GM18526 (cell line): Measurements from ENCODE around the gene HK1.

Experiments
- POLR2A ChIP-seq: IDR thresholded peaks from 3 replicates; pipeline ENCODE4 v1.6.1; 2011; ENCODE audit not compliant: insufficient read length; ENCODE audit errors: extremely low read depth

HK1 gene

GRCh38 chr10:69246581-69247312, 31.5 kb upstream of the HK1 start:
- no peak for TF ChIP-seq POLR2A

GRCh38 chr10:69247313-69247710, 31.0 kb upstream of the HK1 start:
- TF ChIP-seq POLR2A = no peak

- TF ChIP-seq POLR2A = no peak
Measured at GRCh38 chr10:69248117-69248730, 30.1 kb upstream of the HK1 start.

- no peak for TF ChIP-seq POLR2A
Measured at GRCh38 chr10:69250041-69250440, 28.3 kb upstream of the HK1 start.

GRCh38 chr10:69253171-69253570, 25.1 kb upstream of the HK1 start:
- no peak for TF ChIP-seq POLR2A

GRCh38 chr10:69254877-69255276, 23.4 kb upstream of the HK1 start:
- no peak for TF ChIP-seq POLR2A

- TF ChIP-seq POLR2A = no peak
Measured at GRCh38 chr10:69259547-69260243, 18.6 kb upstream of the HK1 start.

- no peak for TF ChIP-seq POLR2A
Measured at GRCh38 chr10:69261184-69261583, 17.1 kb upstream of the HK1 start.

GRCh38 chr10:69262292-69262751, 16.0 kb upstream of the HK1 start:
- no peak for TF ChIP-seq POLR2A

- no peak for TF ChIP-seq POLR2A
Measured at GRCh38 chr10:69265521-69265920, 12.8 kb upstream of the HK1 start.

GRCh38 chr10:69268761-69269416, 9.4 kb upstream of the HK1 start:
- TF ChIP-seq POLR2A = no peak

GRCh38 chr10:69269761-69270160, 8.5 kb upstream of the HK1 start:
- no peak for TF ChIP-seq POLR2A

- no peak for TF ChIP-seq POLR2A
Measured at GRCh38 chr10:69270990-69271389, 7.3 kb upstream of the HK1 start.

- TF ChIP-seq POLR2A = no peak
Measured at GRCh38 chr10:69272624-69273023, 5.7 kb upstream of the HK1 start.

GRCh38 chr10:69275444-69275843, 2.9 kb upstream of the HK1 start:
- no peak for TF ChIP-seq POLR2A

- no peak for TF ChIP-seq POLR2A
Measured at GRCh38 chr10:69276503-69276902, 1.8 kb upstream of the HK1 start.

- TF ChIP-seq POLR2A = no peak
Measured at GRCh38 chr10:69279110-69279509, 814 bp downstream of the HK1 start.
